ENCODE data around the gene DENND4C.
A peak's percentile ranks its signal among the peaks of the same experiment; 100 is the strongest.
"Not testable (repeated sequence)": the region's sequence is repeated elsewhere in the genome, so short reads cannot be mapped to it uniquely, and the experiment has no call there.

DENND4C gene

GRCh38 chr9:19229595-19230354 lies 718 bp upstream of the DENND4C start:
- peak; percentile 35 for DNase-seq

DNA sequence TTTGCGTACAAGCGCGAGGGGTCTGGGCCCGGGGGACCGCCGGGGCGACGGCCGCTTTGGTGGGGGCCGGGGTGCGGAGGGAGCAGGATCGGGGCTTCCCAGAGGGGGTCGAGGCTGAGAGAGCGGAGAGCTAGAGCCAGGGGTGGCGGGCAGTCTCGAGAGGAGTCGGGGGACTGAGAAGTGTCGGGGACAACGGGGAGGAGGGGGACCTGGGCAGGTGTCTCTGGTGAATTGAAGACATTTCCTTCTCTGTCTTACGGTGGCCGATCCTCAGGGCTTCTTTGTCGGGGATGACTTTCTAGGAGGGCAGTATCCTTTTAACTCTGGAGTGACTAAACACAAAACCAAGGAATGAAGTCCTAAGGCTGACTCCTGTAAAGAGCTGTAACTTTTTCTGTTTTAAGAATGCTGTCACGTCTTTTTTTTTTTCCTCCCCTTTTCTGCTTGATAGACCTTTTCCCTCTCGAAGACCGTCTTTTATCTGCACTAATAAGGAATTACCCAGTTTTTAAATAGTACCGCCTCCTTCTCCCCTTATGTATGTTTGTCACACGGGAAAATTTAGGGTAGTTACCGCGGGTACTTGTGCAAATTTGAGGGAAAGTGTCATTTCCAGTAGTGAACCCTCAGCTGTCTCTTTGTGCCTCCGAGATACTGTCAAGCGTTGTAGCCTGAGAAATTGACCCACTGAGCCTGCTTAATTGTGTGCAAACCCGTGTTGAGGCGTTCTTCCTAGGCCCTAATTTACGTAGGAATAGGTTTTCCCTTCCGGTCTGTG lies 822 bp downstream of the DENND4C start:
- no peak for DNase-seq

- DNase-seq, result no peak
These were observed 1.7 kb downstream of the DENND4C start for GRCh38 chr9:19231904-19232822.

- DNase-seq, result no peak
These were observed 2.3 kb downstream of the DENND4C start for GRCh38 chr9:19232823-19233194.

- DNase-seq, result no peak
These were observed 2.9 kb downstream of the DENND4C start for GRCh38 chr9:19233344-19233743.

GRCh38 chr9:19239955-19240354 lies 9.5 kb downstream of the DENND4C start:
- DNase-seq, result no peak

GRCh38 chr9:19241728-19242127 lies 11.2 kb downstream of the DENND4C start:
- DNase-seq, result no peak

GRCh38 chr9:19243366-19244033 lies 13.0 kb downstream of the DENND4C start:
- DNase-seq, result no peak

GRCh38 chr9:19246891-19247290 lies 16.4 kb downstream of the DENND4C start:
- no peak for DNase-seq

- DNase-seq, result no peak
These were observed 16.9 kb downstream of the DENND4C start for GRCh38 chr9:19247420-19247819.

DNA sequence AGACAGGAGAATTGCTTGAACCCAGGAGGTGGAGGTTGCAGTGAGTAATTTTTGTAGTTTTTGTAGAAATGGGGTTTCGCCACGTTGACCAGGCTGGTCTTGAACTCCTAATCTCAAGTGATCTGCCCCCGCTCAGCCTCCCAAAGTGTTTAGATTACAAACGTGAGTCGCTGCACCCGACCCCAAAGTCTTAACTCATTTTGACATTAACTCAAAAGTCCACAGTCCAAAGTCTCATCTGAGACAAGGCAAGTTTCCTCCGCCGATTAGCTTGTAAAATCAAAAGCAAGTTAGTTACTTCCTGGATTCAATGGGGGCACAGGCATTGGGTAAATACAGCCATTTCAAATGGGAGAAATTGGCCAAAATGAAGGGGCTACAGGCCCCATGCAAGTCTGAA lies 19.9 kb downstream of the DENND4C start:
- DNase-seq, result not testable (repeated sequence)

GRCh38 chr9:19251203-19251602 lies 20.7 kb downstream of the DENND4C start:
- not testable (repeated sequence) for DNase-seq

GRCh38 chr9:19251622-19252021 lies 21.1 kb downstream of the DENND4C start:
- not testable (repeated sequence) for DNase-seq

- DNase-seq, result no peak
These were observed 21.8 kb downstream of the DENND4C start for GRCh38 chr9:19252174-19252884.

DNA sequence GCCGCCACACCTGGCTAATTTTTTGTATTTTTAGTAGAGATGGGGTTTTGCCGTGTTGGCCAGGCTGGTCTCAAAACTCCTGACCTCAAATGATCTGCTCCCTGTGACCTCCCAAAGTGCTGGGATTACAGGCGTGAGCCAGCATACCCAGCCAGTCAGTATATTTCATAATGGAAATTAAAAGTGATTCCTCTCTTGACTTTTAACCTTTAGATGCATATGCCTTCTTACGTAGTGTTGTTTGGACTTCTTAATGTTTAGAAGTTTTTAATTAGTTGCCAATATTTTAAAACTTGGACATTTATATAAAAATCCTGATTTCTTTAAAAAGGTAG lies 22.4 kb downstream of the DENND4C start:
- DNase-seq, result no peak

DNA sequence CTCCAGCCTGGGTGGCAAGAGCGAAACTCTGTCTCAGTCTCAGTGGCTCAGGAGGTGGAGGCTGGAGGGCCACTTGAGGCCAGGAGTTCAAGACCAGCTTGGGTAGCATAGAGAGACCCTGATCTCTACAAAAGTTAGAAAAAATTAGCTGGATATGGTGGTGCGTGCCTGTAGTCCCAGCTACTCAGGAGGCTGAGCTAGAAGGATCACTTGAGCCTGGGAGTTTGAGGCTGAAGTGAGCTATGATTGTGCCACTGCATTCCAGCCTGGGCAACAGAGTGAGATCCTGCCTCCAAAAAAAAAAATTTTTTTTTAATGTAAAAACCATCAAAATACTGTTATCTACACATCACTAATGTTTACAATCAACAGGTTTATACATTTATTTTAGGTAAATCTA lies 24.6 kb downstream of the DENND4C start:
- DNase-seq, result no peak

DNA sequence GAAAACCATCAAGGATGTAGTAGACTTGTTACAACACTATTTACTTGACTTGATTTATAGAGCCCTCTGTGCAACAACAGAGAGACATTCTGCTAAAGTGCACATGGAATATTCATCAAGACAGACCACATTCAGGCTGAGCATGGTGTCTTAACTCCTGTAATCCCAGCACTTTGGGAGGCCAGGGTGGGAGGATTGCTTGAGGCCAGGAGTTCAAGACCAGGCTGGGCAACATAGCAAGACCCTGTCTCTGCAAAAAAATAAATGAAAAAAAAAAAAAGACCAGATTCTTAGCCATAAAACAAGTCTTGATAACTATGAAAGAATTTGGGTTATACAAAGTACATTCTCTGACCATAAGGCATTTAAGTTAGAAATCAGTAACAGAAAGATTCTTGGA lies 25.3 kb downstream of the DENND4C start:
- no peak for DNase-seq

DNA sequence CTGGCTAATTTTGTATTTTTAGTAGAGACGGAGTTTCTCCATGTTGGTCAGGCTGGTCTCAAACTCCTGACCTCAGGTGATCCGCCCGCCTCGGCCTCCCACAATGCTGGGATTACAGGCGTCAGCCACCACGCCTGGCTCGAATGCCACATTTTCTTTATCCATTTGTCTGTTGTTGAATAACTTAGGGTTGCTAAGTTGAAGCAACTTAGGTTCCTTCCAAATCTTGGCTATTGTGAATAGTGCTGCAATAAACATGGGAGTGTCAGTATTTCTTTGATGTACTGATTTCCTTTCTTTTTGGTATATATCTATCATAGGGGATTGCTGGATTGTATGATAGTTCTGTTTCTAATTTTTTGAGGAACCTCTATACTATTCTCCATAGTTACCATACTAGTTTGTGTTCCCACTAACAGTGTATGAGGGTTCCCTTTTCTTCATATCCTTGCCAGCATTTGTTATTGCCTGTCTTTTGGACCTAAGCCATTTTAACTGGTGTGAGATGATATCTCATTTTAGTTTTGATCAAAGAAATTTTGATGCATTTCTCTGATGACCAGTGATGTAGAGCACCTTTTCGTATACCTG lies 29.3 kb downstream of the DENND4C start:
- DNase-seq, result not testable (repeated sequence)

DNA sequence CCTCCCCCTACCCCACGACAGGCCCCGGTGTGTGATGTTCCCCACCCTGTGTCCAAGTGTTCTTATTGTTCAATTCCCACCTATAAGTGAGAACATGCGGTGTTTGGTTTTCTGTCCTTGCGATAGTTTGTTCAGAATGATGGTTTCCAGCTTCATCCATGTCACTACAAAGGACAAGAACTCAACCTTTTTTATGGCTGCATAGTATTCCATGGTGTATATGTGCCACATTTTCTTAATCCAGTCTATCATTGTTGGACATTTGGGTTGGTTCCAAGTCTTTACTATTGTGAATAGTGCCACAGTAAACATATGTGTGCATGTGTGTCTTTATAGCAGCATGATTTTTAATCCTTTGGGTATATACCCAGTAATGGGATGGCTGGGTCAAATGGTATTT lies 35.1 kb downstream of the DENND4C start:
- DNase-seq, result not testable (repeated sequence)

DNA sequence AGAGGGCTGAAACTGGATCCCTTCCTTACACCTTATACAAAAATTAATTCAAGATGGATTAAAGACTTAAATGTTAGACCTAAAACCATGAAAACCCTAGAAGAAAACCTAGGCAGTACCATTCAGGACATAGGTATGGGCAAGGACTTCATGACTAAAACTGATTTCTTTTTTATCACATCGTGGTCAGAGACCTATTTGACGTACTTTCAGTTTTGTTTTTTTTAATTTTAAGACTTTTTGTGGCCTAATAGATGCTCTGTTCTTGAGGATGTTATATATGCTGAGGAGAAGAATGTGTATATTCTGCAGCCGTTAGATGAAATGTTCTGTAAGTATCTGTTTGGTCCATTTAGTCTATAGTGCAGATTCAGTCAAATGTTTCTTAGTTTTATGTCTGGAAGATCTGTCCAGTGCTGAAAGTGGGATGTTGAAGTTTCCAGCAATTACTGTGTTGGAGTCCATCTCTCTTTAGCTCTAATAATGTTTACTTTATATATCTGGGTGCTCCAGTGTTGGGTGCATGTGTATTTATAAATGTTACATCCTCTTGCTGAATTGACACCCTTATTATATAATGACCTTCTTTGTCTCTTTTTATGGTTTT lies 36.4 kb downstream of the DENND4C start:
- not testable (repeated sequence) for DNase-seq

DNA sequence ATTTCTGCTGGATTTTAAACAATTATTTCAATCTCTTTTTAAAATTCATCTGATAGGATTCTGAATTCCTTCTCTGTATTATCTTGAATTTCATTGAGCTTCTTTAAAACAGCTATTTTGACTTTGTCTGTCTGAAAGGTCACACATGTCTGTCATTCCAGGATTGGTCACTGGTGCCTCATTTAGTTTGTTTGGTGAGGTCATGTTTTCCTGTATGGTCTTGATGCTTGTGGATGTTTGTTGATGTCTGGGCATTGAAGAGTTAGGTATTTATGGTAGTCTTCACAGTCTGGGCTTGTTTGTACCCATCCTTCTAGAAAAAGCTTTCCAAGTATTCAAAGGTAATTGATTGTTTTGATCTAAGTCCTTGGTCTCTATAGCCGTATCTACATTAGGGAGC lies 39.1 kb downstream of the DENND4C start:
- DNase-seq, result no peak

Measured in DMS153 (cell line).